H1 (cell line): ENCODE measurements around the gene KLHL15.

Experiments
- CBX5 ChIP-seq: fragments of 300-800, 300-1000 bp; sonication (generic); IDR thresholded peaks from 2 replicates; pipeline ENCODE4 v1.7.1; 2016; ENCODE audit warnings: antibody characterized with exemption, low read length, low read depth
- CTCF ChIP-seq, 3 experiments: IDR thresholded peaks; 1 replicate in 2 of 3; 2 replicates in 1 of 3; pipeline versions ENCODE4 v1.5.1 to v1.6.1; 2011; ENCODE audit warnings: low read length in 3 of 3, mild to moderate bottlenecking in 3 of 3, inconsistent platforms in 2 of 3, low read depth in 1 of 3, moderate library complexity in 1 of 3; ENCODE audit not compliant: insufficient read depth in 1 of 3; ENCODE audit errors: control extremely low read depth in 1 of 3
- GABPA ChIP-seq: IDR thresholded peaks from 2 replicates; pipeline ENCODE4 v1.6.1; 2011; ENCODE audit warnings: mild to moderate bottlenecking, low read length, moderate library complexity, borderline replicate concordance; ENCODE audit not compliant: insufficient read depth
- JUND ChIP-seq: IDR thresholded peaks from 2 replicates; pipeline ENCODE4 v1.6.1; 2011; ENCODE audit warnings: mild to moderate bottlenecking, improper control_type of control experiment, low read length
- TBP ChIP-seq: IDR thresholded peaks from 2 replicates; pipeline ENCODE4 v1.6.1; 2011; ENCODE audit warnings: low read depth, low read length, improper control_type of control experiment

DNA sequence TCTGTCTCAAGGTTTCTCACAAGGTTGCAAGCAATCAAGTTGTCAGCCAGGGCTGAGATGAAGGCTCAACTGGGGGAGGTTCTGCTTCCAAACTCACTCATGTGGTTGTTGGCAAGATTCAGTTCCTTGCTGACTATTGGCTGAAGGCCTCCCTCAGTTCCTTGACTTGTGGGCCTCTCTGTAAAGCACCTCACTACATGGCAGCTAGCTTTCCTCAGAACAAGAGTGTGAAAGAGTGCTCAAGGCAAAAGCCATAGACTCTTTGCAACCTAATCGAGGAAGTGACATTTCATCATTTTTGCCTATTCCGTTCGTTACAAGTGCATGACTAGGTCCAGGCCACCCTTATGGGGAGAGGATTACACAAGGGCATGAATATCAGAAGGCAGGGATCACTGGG lies 67.2 kb downstream of the KLHL15 start:
- no peak for TF ChIP-seq CTCF (IDR thresholded peaks at IDR 0.05; ENCODE audit: control extremely low read depth in 1 of 3, insufficient read depth in 1 of 3, low read depth in 1 of 3, low read length in 3 of 3)
- no peak for TF ChIP-seq GABPA
- no peak for TF ChIP-seq JUND
- TF ChIP-seq TBP: no peak
- TF ChIP-seq CBX5: no peak
